Keratinocyte (primary cell): Measurements from ENCODE around the gene LDLRAD4. TPM values are rescaled to one million over a fixed set of nuclear protein-coding genes. Genes with fewer than 3 reads are reported as not detected.

Source experiments
- DNase-seq: peaks from one replicate; pipeline ENCODE4 v3.0.0-alpha.2; 2011; ENCODE audit warnings: low read depth, missing footprints, low spot score
- FAIRE-seq: peaks from 2 replicates; lab custom pipeline; 2011; peaks lifted over from hg19 to GRCh38; lab: Jason Lieb, UNC
- H2AFZ ChIP-seq: 2 replicates; pipeline ENCODE4 v1.6.0; 2012; ENCODE audit warnings: low read length, control low read depth, inconsistent platforms; ENCODE audit not compliant: control insufficient read depth
- H3K27ac ChIP-seq: 2 replicates; pipeline ENCODE4 v1.5.1; 2011; ENCODE audit warnings: low read length; ENCODE audit not compliant: control insufficient read depth, insufficient read depth
- H3K27me3 ChIP-seq: 3 replicates; pipeline ENCODE4 v1.6.0; 2011; ENCODE audit warnings: low read length; ENCODE audit not compliant: control insufficient read depth, insufficient read depth; ENCODE audit errors: extremely low read depth
- H3K36me3 ChIP-seq, 2 experiments: 2 replicates in 1 of 2; 3 replicates in 1 of 2; pipeline ENCODE4 v1.5.1; 2011; ENCODE audit warnings: low read length in 2 of 2, mild to moderate bottlenecking in 1 of 2; ENCODE audit not compliant: control insufficient read depth in 2 of 2, insufficient read depth in 2 of 2; ENCODE audit errors: extremely low read depth in 1 of 2
- H3K4me1 ChIP-seq: 3 replicates; pipeline ENCODE4 v1.5.1; 2011; ENCODE audit warnings: low read length; ENCODE audit not compliant: control insufficient read depth, insufficient read depth; ENCODE audit errors: extremely low read depth
- H3K4me2 ChIP-seq: 3 replicates; pipeline ENCODE4 v1.6.0; 2011; ENCODE audit warnings: low read depth, low read length; ENCODE audit not compliant: control insufficient read depth, insufficient read depth; ENCODE audit errors: extremely low read depth
- H3K4me3 ChIP-seq, 3 experiments: fragments of 200-600 bp in 1 of 3; sonication (generic) in 1 of 3; 2 replicates in 2 of 3; 3 replicates in 1 of 3; pipeline ENCODE4 v1.5.1; 2011 to 2016; ENCODE audit warnings: low read length in 3 of 3, mild to moderate bottlenecking in 3 of 3, control low read depth in 2 of 3, inconsistent platforms in 1 of 3, low read depth in 1 of 3, mixed read lengths in 1 of 3, mixed run types in 1 of 3, moderate library complexity in 1 of 3; ENCODE audit not compliant: control insufficient read depth in 2 of 3, insufficient read depth in 2 of 3; ENCODE audit errors: extremely low read depth in 1 of 3
- H3K79me2 ChIP-seq: 2 replicates; pipeline ENCODE4 v1.6.0; 2012; ENCODE audit warnings: low read length; ENCODE audit not compliant: control insufficient read depth, insufficient read depth
- H3K9ac ChIP-seq: 3 replicates; pipeline ENCODE4 v1.6.0; 2011; ENCODE audit warnings: low read length; ENCODE audit not compliant: control insufficient read depth, insufficient read depth; ENCODE audit errors: extremely low read depth
- H3K9me1 ChIP-seq: 3 replicates; pipeline ENCODE4 v1.6.0; 2011; ENCODE audit warnings: low read length; ENCODE audit not compliant: control insufficient read depth, insufficient read depth; ENCODE audit errors: extremely low read depth
- H3K9me3 ChIP-seq: 2 replicates; pipeline ENCODE4 v1.5.1; 2012; ENCODE audit warnings: low read depth, low read length; ENCODE audit not compliant: control insufficient read depth
- H4K20me1 ChIP-seq: 3 replicates; pipeline ENCODE4 v1.6.0; 2011; ENCODE audit warnings: low read length; ENCODE audit not compliant: control insufficient read depth, insufficient read depth; ENCODE audit errors: extremely low read depth
- CTCF ChIP-seq, 3 experiments: IDR thresholded peaks in 1 of 3; conservative IDR thresholded peaks in 1 of 3; optimal IDR thresholded peaks in 1 of 3; 2 replicates in 2 of 3; 3 replicates in 1 of 3; pipeline versions ENCODE3 to v1.5.1; 2011; ENCODE audit warnings: low read length in 3 of 3, mild to moderate bottlenecking in 3 of 3, moderate library complexity in 2 of 3, control low read depth in 1 of 3, inconsistent platforms in 1 of 3; ENCODE audit not compliant: insufficient read depth in 2 of 3; ENCODE audit errors: extremely low read depth in 1 of 3
- EZH2 ChIP-seq: IDR thresholded peaks from one replicate; pipeline ENCODE4 v1.6.1; 2012; ENCODE audit warnings: inconsistent platforms, mild to moderate bottlenecking, low read length, moderate library complexity
- dilution Hi-C: fragments of 300-500 bp; cut with MboI; formaldehyde crosslinking; loops from one replicate; pipeline ENCODE4 v1.7.0; 2020; ENCODE audit warnings: low sequenced_read_pairs; ENCODE audit not compliant: extremely low pct_ligation_motif_present
- polyA plus RNA-seq, 5 experiments: library from polyadenylated mRNA; depleted of rRNA in 3 of 5; stranded (reverse) in 3 of 5; stranded (forward) in 1 of 5; unstranded in 1 of 5; fragments of >200 nt; gene quantifications; 1 replicate in 1 of 5; 2 replicates in 3 of 5; 3 replicates in 1 of 5; pipeline versions ENCODE4 v1.2.1 to v1.2.3, GENCODE V29; 2011 to 2012; ENCODE audit warnings: missing spikeins in 2 of 5, low read depth in 1 of 5, low replicate concordance in 1 of 5

Gene LDLRAD4
- polyA plus RNA-seq, 1 donor (not counting 4 experiments of a cell fraction or from before 2014, with no cell fraction given), result not detected

- Histone ChIP-seq H3K9me3 (no peaks in the 10 kb centered on the region), H3K4me2 (no peak overlapping the region), H3K9me1 (no peaks in the 10 kb centered on the region), H2AFZ (no peak overlapping the region), H3K4me3 (no peak overlapping the region), H3K4me1 (no peaks in the 10 kb centered on the region), H4K20me1 (no peaks in the 10 kb centered on the region), H3K27me3 (no peaks in the 10 kb centered on the region), H3K9ac (no peak overlapping the region), H3K36me3 (no peaks in the 10 kb centered on the region), H3K27ac (no peak overlapping the region), H3K79me2 (no peaks in the 10 kb centered on the region)
- no peak for TF ChIP-seq EZH2
- TF ChIP-seq CTCF (optimal IDR thresholded peaks at IDR 0.05 in 1 of 3, IDR thresholded peaks at IDR 0.05 in 1 of 3, conservative IDR thresholded peaks at IDR 0.05 in 1 of 3; ENCODE audit: extremely low read depth in 1 of 3, insufficient read depth in 2 of 3, low read length in 3 of 3), result no peak
- dilution Hi-C loops, result no loop called here
- DNase-seq (no peak), FAIRE-seq (no peak)
Observed at GRCh38 chr18:13273800-13274199, 55.2 kb downstream of the LDLRAD4 start.

GRCh38 chr18:13275075-13275474 lies 56.5 kb downstream of the LDLRAD4 start:
- Histone ChIP-seq H3K9me1 (no peaks in the 10 kb centered on the region), H3K4me1 (no peaks in the 10 kb centered on the region), H3K36me3 (no peaks in the 10 kb centered on the region), H3K27me3 (no peaks in the 10 kb centered on the region), H3K4me2 (no peak overlapping the region), H3K27ac (no peak overlapping the region), H3K9me3 (no peaks in the 10 kb centered on the region), H4K20me1 (no peaks in the 10 kb centered on the region), H3K79me2 (no peaks in the 10 kb centered on the region), H3K4me3 (no peak overlapping the region), H3K9ac (no peak overlapping the region), H2AFZ (no peak overlapping the region)
- dilution Hi-C loops, result no loop called here
- TF ChIP-seq EZH2 (no peak), CTCF (optimal IDR thresholded peaks at IDR 0.05 in 1 of 3, IDR thresholded peaks at IDR 0.05 in 1 of 3, conservative IDR thresholded peaks at IDR 0.05 in 1 of 3; ENCODE audit: extremely low read depth in 1 of 3, insufficient read depth in 2 of 3, low read length in 3 of 3) (no peak)
- no peak for FAIRE-seq
- no peak for DNase-seq
